ENCODE results near the gene CDH13. TPM values are rescaled to one million over a fixed set of nuclear protein-coding genes. Genes with fewer than 3 reads are reported as not detected.

Gene CDH13
- total and polyA plus RNA-seq, 12 donors = 0.86 to 30.6 (median 2.4) TPM

- Histone ChIP-seq H3K27me3 (no peaks in the 10 kb centered on the region), H3K9me3 (replicated peaks in 1 of 3) (no peaks in the 10 kb centered on the region), H3K36me3 (replicated peaks in 1 of 2) (no peaks in the 10 kb centered on the region), H3K27ac (no peak overlapping the region), H3K4me1 (replicated peaks in 1 of 2) (no peaks in the 10 kb centered on the region), H3K4me3 (no peak overlapping the region)
- TF ChIP-seq CTCF (IDR thresholded peaks at IDR 0.05) (no peak), POLR2A (IDR thresholded peaks at IDR 0.05) (no peak)
- DNase-seq = no peak
- intact Hi-C loops (cut with DNase I) = no loop called here
- WGBS, 4 donors = 76 to 89% (median 87%) methylated on average over 1 of the region's 1 CpG
Measured at GRCh38 chr16:82943371-82943770, 316.6 kb downstream of the CDH13 start.

GRCh38 chr16:82945420-82946101, 318.8 kb downstream of the CDH13 start:
- DNase-seq = no peak
- 75 to 80% (median 76%) methylated on average over 12 of the region's 12 CpGs for WGBS, 4 donors
- TF ChIP-seq POLR2A (IDR thresholded peaks at IDR 0.05) (no peak), CTCF (IDR thresholded peaks at IDR 0.05) (no peak)
- Histone ChIP-seq H3K4me1 (replicated peaks in 1 of 2) (no peaks in the 10 kb centered on the region), H3K4me3 (no peak overlapping the region), H3K9me3 (replicated peaks in 1 of 3) (no peaks in the 10 kb centered on the region), H3K27ac (no peak overlapping the region), H3K27me3 (no peaks in the 10 kb centered on the region), H3K36me3 (replicated peaks in 1 of 2) (no peaks in the 10 kb centered on the region)
- intact Hi-C loops (cut with DNase I) = no loop called here

GRCh38 chr16:82947698-82948097, 320.9 kb downstream of the CDH13 start:
- H3K27ac ChIP-seq = no peak overlapping the region
- no peaks in the 10 kb centered on the region for H3K9me3 ChIP-seq (replicated peaks in 1 of 3)
- no peaks in the 10 kb centered on the region for H3K27me3 ChIP-seq
- no peak for TF ChIP-seq CTCF (IDR thresholded peaks at IDR 0.05)
- TF ChIP-seq POLR2A (IDR thresholded peaks at IDR 0.05) = no peak
- H3K36me3 ChIP-seq (replicated peaks in 1 of 2) = no peaks in the 10 kb centered on the region
- no peak for DNase-seq
- intact Hi-C loops (cut with DNase I) = no loop called here
- no peaks in the 10 kb centered on the region for H3K4me1 ChIP-seq (replicated peaks in 1 of 2)
- no peak overlapping the region for H3K4me3 ChIP-seq

GRCh38 chr16:82949016-82949415, 322.2 kb downstream of the CDH13 start:
- H3K36me3 ChIP-seq (replicated peaks in 1 of 2) = no peaks in the 10 kb centered on the region
- no peak overlapping the region for H3K27ac ChIP-seq
- intact Hi-C loops (cut with DNase I) = no loop called here
- TF ChIP-seq CTCF (IDR thresholded peaks at IDR 0.05) (no peak), POLR2A (IDR thresholded peaks at IDR 0.05) (no peak)
- DNase-seq = no peak
- no peaks in the 10 kb centered on the region for H3K4me1 ChIP-seq (replicated peaks in 1 of 2)
- no peaks in the 10 kb centered on the region for H3K9me3 ChIP-seq (replicated peaks in 1 of 3)
- WGBS, 4 donors = 76 to 82% (median 80%) methylated on average over 5 of the region's 5 CpGs
- H3K27me3 ChIP-seq = no peaks in the 10 kb centered on the region
- no peak overlapping the region for H3K4me3 ChIP-seq

All from adrenal gland (tissue), 12 donors.